IMR-90 (cell line): Measurements from ENCODE around the gene TRAF4. TPM values are rescaled to one million over a fixed set of nuclear protein-coding genes. Genes with fewer than 3 reads are reported as not detected.
"Not testable (repeated sequence)": the region's sequence is repeated elsewhere in the genome, so short reads cannot be mapped to it uniquely, and the experiment has no call there.

ENCODE experiments used
- ATAC-seq: fragments of 200-7000 bp; cut with Tn5 transposase; 2 replicates; pipeline ENCODE4 v1.9.1; 2020; ENCODE audit warnings: low read depth, mild to moderate bottlenecking, moderate library complexity
- BruUV-seq: library from RNA; stranded (reverse); fragments of 400-500 nt; replicated peaks from 2 replicates; lab custom pipeline; 2021; lab: Mats Ljungman, UMichigan
- CTCF ChIA-PET: fragments of 300-600 bp; formaldehyde crosslinking; extraction: SDS; loops from one replicate; lab custom pipeline; 2021; ENCODE audit warnings: antibody characterized with exemption; lab: Yijun Ruan, JAX
- POLR2A ChIA-PET: fragments of 300-600 bp; sonication (Branson Sonifier 250); formaldehyde crosslinking; loops from one replicate; lab custom pipeline; 2022; ENCODE audit warnings: antibody characterized with exemption; ENCODE audit not compliant: unreplicated experiment; lab: Charles Lee
- DNase-seq: peaks from one replicate; pipeline ENCODE4 v3.0.0; 2013
- H2AFZ ChIP-seq: replicated peaks from 2 replicates; pipeline ENCODE3; 2013; ENCODE audit warnings: low read length, mild to moderate bottlenecking; ENCODE audit not compliant: poor library complexity
- H2AK5ac ChIP-seq: 2 replicates; pipeline ENCODE4 v1.6.1; 2013; ENCODE audit warnings: low read depth, low read length, inconsistent platforms
- H2AK9ac ChIP-seq: replicated peaks from 2 replicates; pipeline ENCODE3; 2013; ENCODE audit warnings: mild to moderate bottlenecking, low read depth, low read length, moderate library complexity; ENCODE audit not compliant: poor library complexity
- H2BK120ac ChIP-seq: 2 replicates; pipeline ENCODE4 v1.6.1; 2013; ENCODE audit warnings: low read depth, low read length, inconsistent platforms
- H2BK15ac ChIP-seq: 3 replicates; pipeline ENCODE4 v1.6.1; 2013; ENCODE audit warnings: low read depth, low read length, inconsistent platforms
- H2BK20ac ChIP-seq: 2 replicates; pipeline ENCODE4 v1.6.1; 2013; ENCODE audit warnings: low read depth, mild to moderate bottlenecking, inconsistent platforms, low read length, moderate library complexity
- H2BK5ac ChIP-seq: 2 replicates; pipeline ENCODE4 v1.6.1; 2013; ENCODE audit warnings: mild to moderate bottlenecking, low read depth, low read length, inconsistent platforms; ENCODE audit not compliant: poor library complexity, severe bottlenecking
- H3K14ac ChIP-seq: replicated peaks from 2 replicates; pipeline ENCODE4 v1.6.1; 2013; ENCODE audit warnings: low read depth, low read length, inconsistent platforms
- H3K18ac ChIP-seq: 2 replicates; pipeline ENCODE4 v1.6.1; 2013; ENCODE audit warnings: low read depth, low read length, control low read depth
- H3K23ac ChIP-seq: 2 replicates; pipeline ENCODE4 v1.6.1; 2013; ENCODE audit warnings: low read depth, low read length, inconsistent platforms
- H3K27ac ChIP-seq: 2 replicates; pipeline ENCODE4 v1.5.1; 2013; ENCODE audit warnings: mild to moderate bottlenecking, control low read depth, low read length; ENCODE audit not compliant: insufficient read depth
- H3K27me3 ChIP-seq: 2 replicates; pipeline ENCODE4 v1.6.1; 2013; ENCODE audit warnings: low read length; ENCODE audit not compliant: control insufficient read depth, insufficient read depth
- H3K36me3 ChIP-seq: 2 replicates; pipeline ENCODE4 v1.6.1; 2013; ENCODE audit warnings: low read length, mixed read lengths; ENCODE audit not compliant: control insufficient read depth, insufficient read depth
- H3K4ac ChIP-seq: 2 replicates; pipeline ENCODE4 v1.6.1; 2013; ENCODE audit warnings: low read depth, low read length, inconsistent platforms
- H3K4me1 ChIP-seq: 2 replicates; pipeline ENCODE4 v1.6.1; 2013; ENCODE audit warnings: low read length, mixed read lengths; ENCODE audit not compliant: control insufficient read depth, insufficient read depth
- H3K4me2 ChIP-seq: 2 replicates; pipeline ENCODE4 v1.6.1; 2013; ENCODE audit warnings: low read depth, mild to moderate bottlenecking, control low read depth, low read length, moderate library complexity
- H3K4me3 ChIP-seq: 2 replicates; pipeline ENCODE4 v1.5.1; 2013; ENCODE audit warnings: low read depth, mild to moderate bottlenecking, control low read depth, low read length, moderate library complexity; ENCODE audit not compliant: insufficient read depth
- H3K56ac ChIP-seq: 2 replicates; pipeline ENCODE4 v1.6.1; 2013; ENCODE audit warnings: low read length, inconsistent platforms; ENCODE audit not compliant: insufficient read depth; ENCODE audit errors: extremely low read depth
- H3K79me1 ChIP-seq, 2 experiments: 2 replicates each; pipeline ENCODE4 v1.6.1; 2013; ENCODE audit warnings: low read length in 2 of 2, inconsistent platforms in 1 of 2, low read depth in 1 of 2
- H3K9ac ChIP-seq: 2 replicates; pipeline ENCODE4 v1.6.1; 2013; ENCODE audit warnings: low read depth, low read length, control low read depth
- H3K9me1 ChIP-seq: 2 replicates; pipeline ENCODE4 v1.6.1; 2013; ENCODE audit warnings: low read length, inconsistent platforms; ENCODE audit not compliant: insufficient read depth
- H3K9me3 ChIP-seq: 2 replicates; pipeline ENCODE4 v1.6.1; 2013; ENCODE audit warnings: low read length; ENCODE audit not compliant: control insufficient read depth, insufficient read depth
- H4K20me1 ChIP-seq: 2 replicates; pipeline ENCODE4 v1.6.1; 2013; ENCODE audit warnings: low read length, inconsistent platforms; ENCODE audit not compliant: insufficient read depth
- H4K5ac ChIP-seq: 2 replicates; pipeline ENCODE4 v1.6.1; 2013; ENCODE audit warnings: mild to moderate bottlenecking, low read depth, low read length, control low read depth
- H4K8ac ChIP-seq, 2 experiments: 2 replicates each; pipeline ENCODE4 v1.6.1; 2013; ENCODE audit warnings: low read depth in 2 of 2, low read length in 2 of 2, control low read depth in 1 of 2, inconsistent platforms in 1 of 2
- H4K91ac ChIP-seq: 2 replicates; pipeline ENCODE4 v1.6.1; 2013; ENCODE audit warnings: low read depth, low read length, inconsistent platforms; ENCODE audit not compliant: insufficient read depth
- WGBS, 2 experiments: methylation state at CpG; one replicate each; pipeline versions ENCODE4 v1.1.5 to v1.1.7; 2013; ENCODE audit warnings: missing lambda C conversion rate in 2 of 2; ENCODE audit not compliant: insufficient read length in 1 of 2; ENCODE audit errors: extremely low coverage in 2 of 2; 5-methylcytosine and 5-hydroxymethylcytosine counted together
- dilution Hi-C: fragments of 300-500 bp; cut with HindIII; formaldehyde crosslinking; loops from one replicate; pipeline ENCODE4 v1.14.3; 2018; ENCODE audit warnings: low sequenced_read_pairs; ENCODE audit not compliant: unreplicated experiment
- in situ Hi-C: fragments of 300-500 bp; cut with MboI; formaldehyde crosslinking; loops from 3 replicates; pipeline ENCODE4 v1.14.3; 2019; ENCODE audit warnings: low sequenced_read_pairs, inconsistent platforms, mixed read lengths
- intact Hi-C: fragments of 100-400 bp; cut with micrococcal nuclease; formaldehyde crosslinking; loops from 2 replicates; pipeline ENCODE4 v1.10.0; 2022
- polyA plus RNA-seq, 3 experiments: library from polyadenylated mRNA; depleted of rRNA; stranded (reverse); fragments of >200 nt; gene quantifications; 2 replicates each; pipeline ENCODE4 v1.2.3, GENCODE V29; 2012; ENCODE audit warnings: low replicate concordance in 1 of 3
- total RNA-seq: library from RNA; depleted of rRNA; stranded (reverse); fragments of >200 nt; gene quantifications from 2 replicates; pipeline ENCODE4 v1.2.3, GENCODE V29; 2012

The TRAF4 gene
- total and polyA plus RNA-seq, 2 of the 4 experiments (the other 2 are of a cell fraction), result 36.9 to 63.2 TPM

- in situ Hi-C loops, result loop anchor here (10.0 kb wide), 1 partner anchor 369 kb away; no protein-coding TSS in a partner anchor
- H2BK120ac ChIP-seq, H3K56ac ChIP-seq, H3K9me3 ChIP-seq, H3K9ac ChIP-seq, BruUV-seq, H3K9me1 ChIP-seq, H3K23ac ChIP-seq, H3K14ac ChIP-seq, dilution Hi-C loops, H2BK15ac ChIP-seq, intact Hi-C loops, H2AK9ac ChIP-seq, H3K4me1 ChIP-seq, H3K36me3 ChIP-seq, H3K27me3 ChIP-seq, H3K79me1 ChIP-seq, H3K4ac ChIP-seq, H4K91ac ChIP-seq, H4K8ac ChIP-seq, DNase-seq, H2BK5ac ChIP-seq, H3K4me3 ChIP-seq, POLR2A ChIA-PET, H4K20me1 ChIP-seq, H2AFZ ChIP-seq, H3K4me2 ChIP-seq, H3K27ac ChIP-seq, H4K5ac ChIP-seq, H3K18ac ChIP-seq, ATAC-seq, H2BK20ac ChIP-seq, H2AK5ac ChIP-seq: not testable (repeated sequence)
- WGBS, 2 experiments, result no CpG with 5 or more reads among the region's 8 CpGs
- CTCF ChIA-PET, result interaction anchor here (1.5 kb wide), 1 partner anchor 9 kb away, joined by 5 read pairs; no protein-coding TSS in a partner anchor
Measured at GRCh38 chr17:28735913-28736769, 7.7 kb upstream of the TRAF4 start.
